T-helper 17 cell (primary cell): Measurements from ENCODE around the gene ARSB. TPM values are rescaled to one million over a fixed set of nuclear protein-coding genes. Genes with fewer than 3 reads are reported as not detected.

Experiments used
- ATAC-seq: fragments of 150-1000 bp; cut with Tn5 transposase; 2 replicates; pipeline ENCODE4 v1.10.0; 2021; ENCODE audit warnings: mild to moderate bottlenecking, moderate library complexity
- DNase-seq, 3 donors: peaks; one replicate each; pipeline versions ENCODE4 v3.0.0 to v3.0.0-alpha.2; 2020 to 2021
- H3K9me3 ChIP-seq: one replicate; pipeline ENCODE4 v1.7.0; 2013; ENCODE audit warnings: low read length, mild to moderate bottlenecking; ENCODE audit not compliant: control insufficient read depth, poor library complexity, severe bottlenecking
- H3K27ac Mint-ChIP-seq: one replicate; pipeline ENCODE4 v1.8.0; 2022; ENCODE audit warnings: mild to moderate bottlenecking, moderate library complexity, mixed read lengths
- H3K27me3 Mint-ChIP-seq: one replicate; pipeline ENCODE4 v1.8.0; 2022; ENCODE audit warnings: mixed read lengths
- H3K36me3 Mint-ChIP-seq: one replicate; pipeline ENCODE4 v1.8.0; 2022; ENCODE audit warnings: low read depth, mixed read lengths
- H3K4me1 Mint-ChIP-seq: one replicate; pipeline ENCODE4 v1.8.0; 2022; ENCODE audit warnings: mild to moderate bottlenecking, mixed read lengths
- H3K4me3 Mint-ChIP-seq: one replicate; pipeline ENCODE4 v1.8.0; 2022; ENCODE audit warnings: mild to moderate bottlenecking, moderate library complexity, mixed read lengths
- total RNA-seq, 4 donors: library from RNA in 2 of 4; stranded (reverse) in 2 of 4; gene quantifications; one replicate each; pipeline ENCODE4 v1.2.3 and lab custom pipeline; 2022 to 2026

Gene ARSB
- total RNA-seq, 2 donors from 2014 or later: 8.3 to 8.6 TPM

- Mint-ChIP-seq H3K4me1 (no peaks in the 10 kb centered on the region), H3K4me3 (no peak overlapping the region), H3K27ac (no peak overlapping the region), H3K36me3 (peaks cover 2% of the 10 kb centered on the region), H3K27me3 (peaks cover 43% of the 10 kb centered on the region)
- no peak for DNase-seq
- ATAC-seq: no peak
- H3K9me3 ChIP-seq: no peaks in the 10 kb centered on the region
These were observed 26.2 kb upstream of the ARSB start for GRCh38 chr5:79011219-79011836.

GRCh38 chr5:79008362-79008761 lies 23.3 kb upstream of the ARSB start:
- ATAC-seq: no peak
- H3K9me3 ChIP-seq: no peaks in the 10 kb centered on the region
- H3K27ac Mint-ChIP-seq: no peak overlapping the region
- H3K4me3 Mint-ChIP-seq: no peak overlapping the region
- no peak for DNase-seq
- peaks cover 43% of the 10 kb centered on the region for H3K27me3 Mint-ChIP-seq
- H3K36me3 Mint-ChIP-seq: peaks cover under 1% of the 10 kb centered on the region
- no peaks in the 10 kb centered on the region for H3K4me1 Mint-ChIP-seq

GRCh38 chr5:79007872-79008271 lies 22.8 kb upstream of the ARSB start:
- ATAC-seq (no peak), DNase-seq (no peak)
- Mint-ChIP-seq H3K4me1 (no peaks in the 10 kb centered on the region), H3K4me3 (no peak overlapping the region), H3K27ac (no peak overlapping the region), H3K27me3 (peaks cover 48% of the 10 kb centered on the region), H3K36me3 (peaks cover 5% of the 10 kb centered on the region)
- H3K9me3 ChIP-seq: no peaks in the 10 kb centered on the region

- no peak overlapping the region for H3K27ac Mint-ChIP-seq
- DNase-seq: no peak
- peaks cover 60% of the 10 kb centered on the region for H3K27me3 Mint-ChIP-seq
These were observed 21.0 kb upstream of the ARSB start for GRCh38 chr5:79005936-79006631.

GRCh38 chr5:79005151-79005550 lies 20.0 kb upstream of the ARSB start:
- DNase-seq: no peak
- Mint-ChIP-seq H3K27ac (no peak overlapping the region), H3K4me3 (no peak overlapping the region), H3K36me3 (peaks cover 5% of the 10 kb centered on the region), H3K4me1 (no peaks in the 10 kb centered on the region), H3K27me3 (peaks cover 58% of the 10 kb centered on the region)
- no peak for ATAC-seq
- no peaks in the 10 kb centered on the region for H3K9me3 ChIP-seq

More at GRCh38 chr5:79005936-79006631, 21.0 kb upstream of the ARSB start:
- H3K36me3 Mint-ChIP-seq: peaks cover 5% of the 10 kb centered on the region
- ATAC-seq: no peak
- no peaks in the 10 kb centered on the region for H3K9me3 ChIP-seq
- no peak overlapping the region for H3K4me3 Mint-ChIP-seq
- H3K4me1 Mint-ChIP-seq: no peaks in the 10 kb centered on the region

- ATAC-seq: no peak
- H3K4me1 Mint-ChIP-seq: no peaks in the 10 kb centered on the region
- peaks cover 62% of the 10 kb centered on the region for H3K27me3 Mint-ChIP-seq
- no peak overlapping the region for H3K4me3 Mint-ChIP-seq
- H3K9me3 ChIP-seq: no peaks in the 10 kb centered on the region
- H3K27ac Mint-ChIP-seq: no peak overlapping the region
- H3K36me3 Mint-ChIP-seq: peaks cover 5% of the 10 kb centered on the region
- DNase-seq: no peak
These were observed 17.3 kb upstream of the ARSB start for GRCh38 chr5:79002374-79002773.

GRCh38 chr5:79001471-79001870 lies 16.4 kb upstream of the ARSB start:
- H3K4me3 Mint-ChIP-seq: no peak overlapping the region
- DNase-seq (no peak), ATAC-seq (no peak)
- H3K27ac Mint-ChIP-seq: no peak overlapping the region
- H3K36me3 Mint-ChIP-seq: peaks cover 5% of the 10 kb centered on the region
- no peaks in the 10 kb centered on the region for H3K4me1 Mint-ChIP-seq
- H3K27me3 Mint-ChIP-seq: peaks cover 57% of the 10 kb centered on the region
- H3K9me3 ChIP-seq: no peaks in the 10 kb centered on the region

- Mint-ChIP-seq H3K4me3 (no peak overlapping the region), H3K36me3 (peaks cover 2% of the 10 kb centered on the region), H3K27ac (no peak overlapping the region), H3K4me1 (peaks cover 3% of the 10 kb centered on the region), H3K27me3 (peaks cover 27% of the 10 kb centered on the region)
- ATAC-seq: no peak
- H3K9me3 ChIP-seq: no peaks in the 10 kb centered on the region
- DNase-seq: no peak
These were observed 12.0 kb upstream of the ARSB start for GRCh38 chr5:78997090-78997489.

- Mint-ChIP-seq H3K27me3 (peaks cover 15% of the 10 kb centered on the region), H3K4me1 (peaks cover 3% of the 10 kb centered on the region), H3K4me3 (no peak overlapping the region), H3K36me3 (peaks cover 2% of the 10 kb centered on the region), H3K27ac (no peak overlapping the region)
- DNase-seq (no peak), ATAC-seq (no peak)
- no peaks in the 10 kb centered on the region for H3K9me3 ChIP-seq
These were observed 10.5 kb upstream of the ARSB start for GRCh38 chr5:78995521-78996007.

GRCh38 chr5:78993165-78993564 lies 8.1 kb upstream of the ARSB start:
- no peak for ATAC-seq
- H3K36me3 Mint-ChIP-seq: peaks cover 2% of the 10 kb centered on the region
- H3K9me3 ChIP-seq: no peaks in the 10 kb centered on the region
- peaks cover 3% of the 10 kb centered on the region for H3K4me1 Mint-ChIP-seq
- no peak overlapping the region for H3K4me3 Mint-ChIP-seq
- no peak overlapping the region for H3K27ac Mint-ChIP-seq
- DNase-seq: no peak
- H3K27me3 Mint-ChIP-seq: peaks cover 4% of the 10 kb centered on the region

GRCh38 chr5:78992146-78992545 lies 7.0 kb upstream of the ARSB start:
- H3K27ac Mint-ChIP-seq: no peak overlapping the region
- no peak for ATAC-seq
- H3K4me1 Mint-ChIP-seq: peaks cover 3% of the 10 kb centered on the region
- H3K4me3 Mint-ChIP-seq: no peak overlapping the region
- no peaks in the 10 kb centered on the region for H3K9me3 ChIP-seq
- DNase-seq: no peak
- H3K27me3 Mint-ChIP-seq: peaks cover 4% of the 10 kb centered on the region
- peaks cover 2% of the 10 kb centered on the region for H3K36me3 Mint-ChIP-seq

GRCh38 chr5:78989080-78989479 lies 4.0 kb upstream of the ARSB start:
- peaks cover 12% of the 10 kb centered on the region for H3K4me1 Mint-ChIP-seq
- H3K27me3 Mint-ChIP-seq: no peaks in the 10 kb centered on the region
- H3K36me3 Mint-ChIP-seq: no peaks in the 10 kb centered on the region
- no peak overlapping the region for H3K27ac Mint-ChIP-seq
- no peaks in the 10 kb centered on the region for H3K9me3 ChIP-seq
- ATAC-seq (no peak), DNase-seq (no peak)
- no peak overlapping the region for H3K4me3 Mint-ChIP-seq

GRCh38 chr5:78985725-78986223 lies 664 bp upstream of the ARSB start:
- Mint-ChIP-seq H3K27me3 (no peaks in the 10 kb centered on the region), H3K4me1 (peaks cover 20% of the 10 kb centered on the region), H3K36me3 (no peaks in the 10 kb centered on the region), H3K27ac (peak overlapping the region; percentile 71), H3K4me3 (peak overlapping the region; percentile 95)
- DNase-seq (peak in 2 of 3 donors; percentile 12), ATAC-seq (peak; percentile 27)
- no peaks in the 10 kb centered on the region for H3K9me3 ChIP-seq
